Kidney epithelial cell (primary cell): Measurements from ENCODE around the gene FHIP2A. TPM values are rescaled to one million over a fixed set of nuclear protein-coding genes. Genes with fewer than 3 reads are reported as not detected.
"Not testable (repeated sequence)": the region's sequence is repeated elsewhere in the genome, so short reads cannot be mapped to it uniquely, and the experiment has no call there.

ENCODE experiments used
- DNase-seq: peaks from one replicate; pipeline ENCODE4 v3.0.0-alpha.2; 2010; ENCODE audit warnings: low read depth
- H3K27me3 ChIP-seq: 2 replicates; pipeline ENCODE4 v1.6.0; 2011; ENCODE audit warnings: low read length; ENCODE audit not compliant: control insufficient read depth, insufficient read depth
- H3K36me3 ChIP-seq: 2 replicates; pipeline ENCODE4 v1.5.1; 2011; ENCODE audit warnings: low read length; ENCODE audit not compliant: control insufficient read depth, insufficient read depth
- H3K4me3 ChIP-seq: 2 replicates; pipeline ENCODE4 v1.5.1; 2011; ENCODE audit warnings: low read depth, mild to moderate bottlenecking, control low read depth, low read length
- CTCF ChIP-seq: IDR thresholded peaks from 2 replicates; pipeline ENCODE4 v1.5.1; 2011; ENCODE audit warnings: mild to moderate bottlenecking, moderate library complexity, low read length, control low read depth, inconsistent platforms; ENCODE audit not compliant: insufficient read depth, poor library complexity, severe bottlenecking
- total RNA-seq: library from RNA; depleted of rRNA; stranded (reverse); fragments of >200 nt; gene quantifications from 2 replicates; pipeline ENCODE4 v1.2.3, GENCODE V29; 2015

FHIP2A gene
- total RNA-seq, 1 donor from 2014 or later, result 16.3 TPM

- Histone ChIP-seq H3K27me3 (no peaks in the 10 kb centered on the region), H3K4me3 (no peak overlapping the region), H3K36me3 (no peaks in the 10 kb centered on the region)
- DNase-seq, result no peak
- TF ChIP-seq CTCF, result no peak
Measured at GRCh38 chr10:114780577-114781184, 40.9 kb upstream of the FHIP2A start.

GRCh38 chr10:114782666-114783065 lies 38.9 kb upstream of the FHIP2A start:
- no peak for TF ChIP-seq CTCF
- Histone ChIP-seq H3K27me3 (no peaks in the 10 kb centered on the region), H3K4me3 (no peak overlapping the region), H3K36me3 (no peaks in the 10 kb centered on the region)
- no peak for DNase-seq

GRCh38 chr10:114783686-114784085 lies 37.9 kb upstream of the FHIP2A start:
- H3K4me3 ChIP-seq, result no peak overlapping the region
- no peaks in the 10 kb centered on the region for H3K36me3 ChIP-seq
- DNase-seq, result no peak
- TF ChIP-seq CTCF, result no peak
- H3K27me3 ChIP-seq, result no peaks in the 10 kb centered on the region

- not testable (repeated sequence) for H3K4me3 ChIP-seq, H3K36me3 ChIP-seq, H3K27me3 ChIP-seq
- peak; percentile 23 for DNase-seq
- TF ChIP-seq CTCF, result peak; percentile 58
Measured at GRCh38 chr10:114786492-114786891, 35.1 kb upstream of the FHIP2A start.

- H3K36me3 ChIP-seq, result not testable (repeated sequence)
Measured at GRCh38 chr10:114787131-114787530, 34.4 kb upstream of the FHIP2A start.

GRCh38 chr10:114791768-114792167 lies 29.8 kb upstream of the FHIP2A start:
- no peak for DNase-seq
- Histone ChIP-seq H3K36me3 (no peaks in the 10 kb centered on the region), H3K27me3 (no peaks in the 10 kb centered on the region), H3K4me3 (no peak overlapping the region)
- TF ChIP-seq CTCF, result no peak

More at GRCh38 chr10:114787131-114787530, 34.4 kb upstream of the FHIP2A start:
- H3K4me3 ChIP-seq, DNase-seq, H3K27me3 ChIP-seq: not testable (repeated sequence)
